ENCODE measurements around the gene GALNT9. TPM values are rescaled to one million over a fixed set of nuclear protein-coding genes. Genes with fewer than 3 reads are reported as not detected.
"Not testable (repeated sequence)": the region's sequence is repeated elsewhere in the genome, so short reads cannot be mapped to it uniquely, and the experiment has no call there.

GALNT9 gene
- not detected in 2 replicates for polyA plus RNA-seq (2012; rRNA removed)
- polyA plus RNA-seq (2012; cell fraction: cytosol; rRNA removed) = 0.01 TPM in 1 of 2 replicates, not detected in the other
- polyA plus RNA-seq (2012; cell fraction: nucleus; rRNA removed) = 0.22 TPM in 1 of 2 replicates, not detected in the other

DNA sequence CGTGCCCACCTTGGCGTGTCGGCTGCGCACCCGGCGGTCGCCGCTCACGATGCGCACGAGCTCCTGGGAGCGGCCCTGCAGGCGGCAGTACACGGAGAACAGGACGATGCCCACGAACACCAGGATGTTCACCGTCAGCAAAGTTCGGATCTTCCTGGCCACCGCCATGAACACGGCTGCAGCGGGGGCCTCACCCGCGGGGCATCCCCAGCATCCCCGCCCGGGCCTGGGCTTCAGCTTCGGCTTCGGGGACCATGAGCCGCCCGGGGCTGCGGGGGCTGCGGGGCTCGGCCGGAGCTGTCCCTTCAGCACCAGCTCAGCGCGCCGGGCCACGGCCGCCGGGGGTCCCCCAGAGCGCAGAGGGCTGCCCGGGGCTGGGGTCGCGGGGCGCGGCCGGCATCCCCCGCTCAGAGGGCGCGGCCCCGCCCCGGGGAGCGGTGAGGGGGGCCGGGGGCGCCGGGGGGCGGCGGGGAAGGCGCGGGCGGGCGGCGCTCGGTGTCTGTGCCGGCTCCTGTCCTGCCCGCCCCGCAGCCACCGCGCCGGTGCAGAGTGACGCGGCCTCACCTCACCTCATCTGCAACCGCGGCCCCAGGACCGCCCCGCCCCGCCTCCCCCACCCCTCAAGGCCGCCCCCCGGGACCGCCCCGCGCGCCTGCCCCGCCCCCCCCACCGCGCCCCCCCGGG is at the start of gene GALNT9:
GALNT9 (minus strand) TSS at position 554 of the 684 bp plus-strand sequence; CDS start at position 168, 386 bp downstream.
- H3K9ac ChIP-seq = no peak within 1 kb of the TSS
- peaks cover 6% of the 10 kb centered on the region; the same call in 1 of the 2 replicates for H4K20me1 ChIP-seq (ENCODE audit: insufficient read depth)
- H3K27ac ChIP-seq (ENCODE audit: low read depth in 2 of 2, low read length in 1 of 2) = no peak within 1 kb of the TSS
- CTCF ChIA-PET = interaction anchor here (1.0 kb wide), 1 partner anchor 46 kb away, joined by 3 read pairs; no protein-coding TSS in a partner anchor
- peaks cover 7% of the 10 kb centered on the region for H3F3A ChIP-seq (replicated peaks; ENCODE audit: insufficient read depth)
- DNase-seq = no peak
- H3K9me3 ChIP-seq = no peaks in the 10 kb centered on the region
- 9% methylated on average over 18 of the region's 86 CpGs for WGBS (ENCODE audit: low lambda C conversion rate)
- H3K79me2 ChIP-seq (ENCODE audit: insufficient read depth) = no peaks in the 10 kb centered on the region
- no peak within 1 kb of the TSS for H3K4me3 ChIP-seq (ENCODE audit: low read depth in 2 of 2, low read length in 1 of 2)
- 0 out of 4 replicates have a peak, but pooled peaks cover 0 to 5% of the 10 kb centered on the region in 2 experiments for H3K4me1 ChIP-seq (ENCODE audit: control insufficient read depth in 1 of 2, insufficient read depth in 2 of 2, low read depth in 1 of 2, low read length in 1 of 2)
- no peak within 1 kb of the TSS for H3K4me2 ChIP-seq
- no peaks in the 10 kb centered on the region for H3K36me3 ChIP-seq (replicated peaks in 1 of 2; ENCODE audit: control insufficient read depth in 1 of 2, insufficient read depth in 2 of 2, low read length in 1 of 2)
- H2AFZ ChIP-seq (ENCODE audit: low read depth) = no peak within 1 kb of the TSS
- TF ChIP-seq YY1 (IDR thresholded peaks at IDR 0.05; ENCODE audit: low read depth) (no peak), NFIC (IDR thresholded peaks at IDR 0.05; ENCODE audit: borderline replicate concordance) (no peak), FOXJ3 (CRISPR knock-in tag; IDR thresholded peaks at IDR 0.05) (no peak), RXRA (IDR thresholded peaks at IDR 0.05; ENCODE audit: borderline replicate concordance, low read depth) (no peak), REST (IDR thresholded peaks at IDR 0.05; ENCODE audit: low read depth, low read length) (peak; percentile 89), ZBTB33 (IDR thresholded peaks at IDR 0.05; ENCODE audit: borderline replicate concordance, low read depth) (no peak), RFX5 (IDR thresholded peaks at IDR 0.05; ENCODE audit: low read length) (no peak)
- TF ChIP-seq, protein P1, sequence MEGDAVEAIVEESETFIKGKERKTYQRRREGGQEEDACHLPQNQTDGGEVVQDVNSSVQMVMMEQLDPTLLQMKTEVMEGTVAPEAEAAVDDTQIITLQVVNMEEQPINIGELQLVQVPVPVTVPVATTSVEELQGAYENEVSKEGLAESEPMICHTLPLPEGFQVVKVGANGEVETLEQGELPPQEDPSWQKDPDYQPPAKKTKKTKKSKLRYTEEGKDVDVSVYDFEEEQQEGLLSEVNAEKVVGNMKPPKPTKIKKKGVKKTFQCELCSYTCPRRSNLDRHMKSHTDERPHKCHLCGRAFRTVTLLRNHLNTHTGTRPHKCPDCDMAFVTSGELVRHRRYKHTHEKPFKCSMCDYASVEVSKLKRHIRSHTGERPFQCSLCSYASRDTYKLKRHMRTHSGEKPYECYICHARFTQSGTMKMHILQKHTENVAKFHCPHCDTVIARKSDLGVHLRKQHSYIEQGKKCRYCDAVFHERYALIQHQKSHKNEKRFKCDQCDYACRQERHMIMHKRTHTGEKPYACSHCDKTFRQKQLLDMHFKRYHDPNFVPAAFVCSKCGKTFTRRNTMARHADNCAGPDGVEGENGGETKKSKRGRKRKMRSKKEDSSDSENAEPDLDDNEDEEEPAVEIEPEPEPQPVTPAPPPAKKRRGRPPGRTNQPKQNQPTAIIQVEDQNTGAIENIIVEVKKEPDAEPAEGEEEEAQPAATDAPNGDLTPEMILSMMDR (IDR thresholded peaks at IDR 0.05) = no peak
- H3K27me3 ChIP-seq (ENCODE audit: insufficient read depth) = peaks cover 88% of the 10 kb centered on the region
- POLR2A ChIA-PET = no interaction called here
- no peaks in the 10 kb centered on the region for H3K9me2 ChIP-seq

DNA sequence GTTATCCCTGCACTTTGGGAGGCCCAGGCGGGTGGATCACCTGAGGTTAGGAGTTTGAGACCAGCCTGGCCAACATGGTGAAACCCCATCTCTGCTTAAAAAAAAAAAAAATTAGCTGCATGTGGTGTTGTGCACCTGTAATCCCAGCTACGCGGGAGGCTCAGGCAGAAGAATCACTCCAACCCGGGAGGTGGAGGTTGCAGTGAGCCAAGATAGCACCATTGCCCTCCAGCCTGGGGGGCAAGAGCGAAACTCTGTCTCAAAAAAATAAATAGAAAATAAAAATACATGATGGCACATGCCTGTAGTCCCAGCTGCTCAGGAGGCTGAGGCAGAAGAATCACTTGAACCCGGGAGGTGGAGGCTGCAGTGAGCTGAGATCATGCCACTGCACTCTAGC is 49.7 kb upstream of the GALNT9 start:
- H3K4me3 ChIP-seq (ENCODE audit: low read depth in 2 of 2, low read length in 1 of 2); H3K9me2 ChIP-seq; H3K4me2 ChIP-seq; H3K9me3 ChIP-seq; H3K36me3 ChIP-seq (replicated peaks in 1 of 2; ENCODE audit: control insufficient read depth in 1 of 2, insufficient read depth in 2 of 2, low read length in 1 of 2); H3K9ac ChIP-seq; H2AFZ ChIP-seq (ENCODE audit: low read depth); H3F3A ChIP-seq (replicated peaks; ENCODE audit: insufficient read depth); H3K27ac ChIP-seq (ENCODE audit: low read depth in 2 of 2, low read length in 1 of 2); DNase-seq; H4K20me1 ChIP-seq (ENCODE audit: insufficient read depth); POLR2A ChIA-PET; H3K4me1 ChIP-seq (ENCODE audit: control insufficient read depth in 1 of 2, insufficient read depth in 2 of 2, low read depth in 1 of 2, low read length in 1 of 2); H3K79me2 ChIP-seq (ENCODE audit: insufficient read depth): not testable (repeated sequence)
- WGBS (ENCODE audit: low lambda C conversion rate) = 26% methylated on average over 6 of the region's 6 CpGs
- peaks cover 86% of the 10 kb centered on the region for H3K27me3 ChIP-seq (ENCODE audit: insufficient read depth)
- CTCF ChIA-PET = interaction anchor here (2.0 kb wide), 1 partner anchor 36 kb away, joined by 8 read pairs; no protein-coding TSS in a partner anchor

Measured in SK-N-SH (cell line).